HG02678 (cell line): ENCODE measurements around the gene HP1BP3.

Experiments
- ATAC-seq: cut with Tn5 transposase; IDR thresholded peaks from one replicate; pipeline ENCODE4 v1.9.1; 2021; ENCODE audit warnings: mild to moderate bottlenecking, moderate library complexity; ENCODE audit not compliant: unreplicated experiment

Gene HP1BP3

DNA sequence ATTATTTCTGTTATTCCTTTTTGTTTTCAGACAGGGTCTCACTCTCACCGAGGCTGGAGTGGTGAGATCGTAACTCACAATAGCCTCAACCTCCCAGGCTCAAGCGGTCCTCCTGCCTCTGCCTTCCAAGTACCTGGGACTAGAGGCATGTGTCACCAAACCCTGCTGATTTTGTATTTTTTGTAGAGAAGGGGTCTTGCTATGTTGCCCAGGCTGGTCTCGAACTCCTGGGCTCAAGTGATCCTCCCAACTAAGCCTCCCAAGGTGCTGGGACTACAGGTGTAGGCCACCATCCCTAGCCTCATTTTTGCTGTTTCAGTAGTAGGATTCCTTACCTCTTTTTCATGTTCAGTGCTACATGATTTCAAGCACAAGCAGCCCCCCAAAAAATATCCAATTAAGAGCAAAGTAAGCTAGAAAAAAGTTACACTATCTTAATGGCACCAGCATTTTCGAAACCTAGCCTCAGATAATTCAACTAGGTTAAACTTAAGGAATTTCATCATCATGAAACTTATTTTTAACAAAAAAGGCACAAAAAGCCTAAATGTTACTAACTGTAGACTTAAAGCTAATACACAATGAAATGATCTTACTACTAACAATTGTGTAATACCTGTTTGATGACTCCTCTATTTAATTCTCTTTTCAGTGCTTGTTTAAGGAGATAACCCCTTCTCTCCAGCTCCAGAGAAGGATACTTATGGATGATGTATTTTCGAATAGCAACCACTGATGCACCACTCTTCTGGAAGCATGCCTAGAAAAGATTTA is 16.6 kb downstream of the HP1BP3 start:
- no peak for ATAC-seq

DNA sequence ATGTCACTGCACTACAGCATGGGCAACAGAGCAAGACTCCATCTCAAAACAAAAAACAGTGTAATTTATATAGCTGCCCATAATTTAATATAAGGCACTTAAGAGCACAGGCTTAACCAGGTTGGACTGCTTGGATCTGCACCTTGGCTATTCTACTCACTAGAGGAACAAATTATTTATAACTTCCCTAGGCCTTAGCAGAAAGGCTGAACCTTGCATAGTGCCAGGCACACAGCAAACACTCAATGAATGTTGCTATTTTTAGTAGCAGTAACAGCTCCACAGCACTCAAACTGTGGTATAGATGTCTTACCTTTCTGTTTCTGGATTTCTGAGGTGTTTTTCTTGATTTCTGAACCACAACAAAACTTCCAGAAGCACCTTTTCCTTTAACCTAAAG is 19.8 kb downstream of the HP1BP3 start:
- ATAC-seq = no peak

- ATAC-seq = no peak
These were observed 23.7 kb downstream of the HP1BP3 start for GRCh38 chr1:20763417-20763816.

GRCh38 chr1:20760322-20760721 is 26.8 kb downstream of the HP1BP3 start:
- no peak for ATAC-seq

DNA sequence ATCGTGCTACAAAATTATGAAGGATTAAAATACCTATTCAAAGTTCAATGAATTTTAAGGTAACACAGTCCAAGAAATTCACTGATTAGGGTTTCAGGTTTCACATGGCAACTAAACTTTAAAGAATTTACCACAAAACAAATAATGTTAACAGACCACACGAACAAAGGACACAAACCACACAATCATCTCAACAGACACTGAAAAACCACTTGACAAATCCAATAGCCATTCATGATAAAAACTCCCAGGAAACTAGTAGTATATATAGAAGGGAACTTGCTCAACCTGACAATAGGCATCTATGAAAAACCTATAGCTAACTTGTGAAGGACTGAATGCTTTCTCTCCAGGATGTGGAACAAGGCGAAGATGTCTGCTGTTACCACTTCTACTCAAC is 33.5 kb downstream of the HP1BP3 start:
- no peak for ATAC-seq

DNA sequence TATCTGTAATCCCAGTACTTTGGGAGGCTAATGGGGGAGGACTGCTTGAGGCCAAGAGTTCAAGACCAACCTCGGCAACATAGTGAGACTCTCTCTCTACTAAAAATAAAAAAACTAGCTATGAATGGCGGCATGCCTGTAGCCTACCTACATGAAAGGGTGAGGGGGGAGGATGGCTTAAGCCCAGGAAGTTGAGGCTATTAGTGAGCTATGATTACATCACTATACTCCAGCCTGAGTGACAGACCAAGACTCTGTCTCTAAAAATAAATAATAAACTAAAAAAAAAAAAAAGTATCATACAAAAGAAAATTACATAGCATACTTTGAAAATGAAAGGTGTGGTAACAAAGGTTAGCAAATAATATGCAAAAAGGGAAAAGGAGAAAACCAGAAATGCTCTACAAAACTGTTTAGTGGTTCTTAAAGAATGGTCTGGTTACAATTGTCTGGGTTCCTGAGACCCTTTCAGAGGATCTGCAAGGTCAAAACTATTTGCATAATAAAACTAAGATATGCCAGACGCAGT is 35.6 kb downstream of the HP1BP3 start:
- ATAC-seq = no peak

DNA sequence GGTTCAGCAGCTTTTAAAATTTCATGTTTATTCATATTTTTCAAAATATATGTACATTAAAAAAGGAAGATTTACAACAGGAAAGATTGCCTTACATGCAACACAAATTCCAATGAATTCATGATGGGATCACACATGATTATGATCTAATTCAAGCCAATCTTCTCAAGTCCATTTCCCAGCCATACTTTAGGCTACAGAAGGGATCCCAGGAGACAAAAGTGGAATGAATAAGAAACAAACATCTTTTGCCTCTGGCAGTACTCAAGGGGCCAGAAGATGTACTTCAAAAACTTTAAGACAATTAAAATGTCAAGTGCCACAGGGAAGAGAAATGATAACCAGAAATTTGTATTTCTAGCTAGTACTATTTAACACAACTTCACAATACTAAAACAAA is 44.4 kb downstream of the HP1BP3 start:
- no peak for ATAC-seq

- no peak for ATAC-seq
These were observed 46.3 kb downstream of the HP1BP3 start for GRCh38 chr1:20740781-20741180.

- ATAC-seq = no peak
These were observed 47.9 kb downstream of the HP1BP3 start for GRCh38 chr1:20739225-20739624.

GRCh38 chr1:20735581-20736111 is 51.5 kb downstream of the HP1BP3 start:
- ATAC-seq = no peak

DNA sequence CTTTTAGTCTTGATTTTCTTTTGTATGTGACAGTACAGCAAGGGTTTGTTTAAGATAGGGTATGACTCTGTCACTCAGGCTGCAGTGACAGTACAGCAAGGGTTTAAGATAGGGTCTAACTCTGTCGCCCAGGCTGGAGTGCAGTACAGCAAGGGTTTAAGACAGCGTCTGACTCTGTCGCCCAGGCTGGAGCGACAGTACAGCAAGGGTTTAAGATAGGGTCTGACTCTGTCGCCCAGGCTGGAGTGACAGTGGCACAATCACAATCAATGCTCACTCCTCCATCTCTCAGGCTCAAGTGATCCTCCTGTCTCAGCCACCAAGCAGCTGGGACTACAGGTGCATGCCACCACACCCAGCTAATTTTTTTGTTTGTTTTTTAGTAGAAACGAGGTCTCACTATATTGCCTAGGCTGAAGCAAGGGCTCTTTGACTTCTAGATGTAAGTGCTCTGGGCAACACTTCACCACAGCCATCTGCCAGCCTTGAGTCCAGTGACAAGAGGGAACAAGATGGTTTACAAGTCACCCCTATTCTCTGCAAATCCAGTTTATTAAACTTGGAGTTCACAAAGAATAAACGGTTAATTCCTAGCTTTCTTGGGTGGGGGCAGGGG is 53.6 kb downstream of the HP1BP3 start:
- ATAC-seq = peak; percentile 13

GRCh38 chr1:20732588-20733359 is 54.3 kb downstream of the HP1BP3 start, which contains the start of gene SH2D5:
TSS of gene SH2D5 (minus strand) at chr1:20732703. CDS start at chr1:20728044, 4,659 bp downstream.
- peak; percentile 39 for ATAC-seq

- ATAC-seq = peak; percentile 72
These were observed 55.0 kb downstream of the HP1BP3 start for GRCh38 chr1:20732071-20732587.

GRCh38 chr1:20731057-20731991 is 55.8 kb downstream of the HP1BP3 start:
- ATAC-seq = peak; percentile 18

GRCh38 chr1:20730690-20731056 is 56.4 kb downstream of the HP1BP3 start:
- ATAC-seq = no peak

- no peak for ATAC-seq
These were observed 57.0 kb downstream of the HP1BP3 start for GRCh38 chr1:20729990-20730689.

DNA sequence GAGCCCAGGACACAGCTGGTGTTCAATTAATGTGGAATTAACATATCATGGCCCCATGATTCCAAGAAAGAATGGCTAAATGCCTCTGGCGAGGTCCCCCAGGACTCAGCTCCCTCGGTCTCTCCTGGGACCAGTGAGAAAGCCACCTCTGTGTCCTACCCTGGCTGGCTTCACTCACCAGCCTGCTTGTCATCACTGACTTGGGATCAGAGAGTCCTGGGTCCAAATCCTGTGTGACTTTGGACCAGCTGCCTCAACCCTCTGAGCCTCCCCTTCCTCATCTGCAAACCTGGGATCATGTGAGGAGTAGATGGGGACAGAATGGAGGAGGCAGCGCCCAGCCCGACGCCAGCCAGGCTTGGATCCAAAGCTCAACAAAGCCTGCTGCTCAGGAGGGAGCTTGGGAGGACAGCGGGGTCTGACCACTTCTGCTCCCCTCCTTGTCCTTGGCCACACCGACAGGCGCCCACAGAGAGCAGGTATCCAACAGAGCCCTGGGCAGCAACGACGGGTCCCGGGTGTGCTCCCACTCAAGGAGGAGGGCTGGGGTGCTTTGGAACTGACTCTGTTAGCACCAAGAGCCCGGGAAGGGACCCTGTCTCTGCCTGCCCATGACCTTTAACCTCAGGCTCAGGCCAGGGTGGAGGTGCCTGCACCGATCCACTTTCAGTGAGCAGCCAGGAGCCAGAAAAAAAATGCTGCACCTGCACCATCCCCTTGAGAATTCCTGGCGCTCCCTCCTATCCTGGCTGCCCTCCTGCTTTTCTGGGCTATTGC is 57.8 kb downstream of the HP1BP3 start:
- ATAC-seq = no peak

GRCh38 chr1:20728371-20729154 is 58.5 kb downstream of the HP1BP3 start:
- ATAC-seq = no peak
